H1 (cell line): ENCODE data around the gene ZSCAN22. TPM values are rescaled to one million over a fixed set of nuclear protein-coding genes. Genes with fewer than 3 reads are reported as not detected.

Source experiments
- ATF3 ChIP-seq: IDR thresholded peaks from 2 replicates; pipeline ENCODE4 v1.6.1; 2011; ENCODE audit warnings: low read depth, mild to moderate bottlenecking, low read length; ENCODE audit not compliant: insufficient read depth
- polyA plus RNA-seq, 7 experiments: library from polyadenylated mRNA; depleted of rRNA in 3 of 7; stranded (reverse) in 5 of 7; unstranded in 2 of 7; fragments of >200 nt in 5 of 7; fragments of 200-250 nt in 2 of 7; gene quantifications; 1 replicate in 5 of 7; 2 replicates in 1 of 7; 4 replicates in 1 of 7; pipeline versions ENCODE4 v1.2.1 to v1.2.3, GENCODE V29; 2011 to 2013; ENCODE audit warnings: missing spikeins in 2 of 7, mixed read lengths in 2 of 7
- total RNA-seq: library from RNA; stranded (reverse); fragmentation: NEBNext Ultra II Directional; extraction: Animal tissue kit (Norgen Biotek cat#: 25700); gene quantifications from 2 replicates; pipeline ENCODE4 v1.2.1, GENCODE V29; 2021

The ZSCAN22 gene
- total and polyA plus RNA-seq, 2 of the 8 experiments (the other 6 are each of a cell fraction or from before 2014, with no cell fraction given), result 3.2 to 3.3 TPM

DNA sequence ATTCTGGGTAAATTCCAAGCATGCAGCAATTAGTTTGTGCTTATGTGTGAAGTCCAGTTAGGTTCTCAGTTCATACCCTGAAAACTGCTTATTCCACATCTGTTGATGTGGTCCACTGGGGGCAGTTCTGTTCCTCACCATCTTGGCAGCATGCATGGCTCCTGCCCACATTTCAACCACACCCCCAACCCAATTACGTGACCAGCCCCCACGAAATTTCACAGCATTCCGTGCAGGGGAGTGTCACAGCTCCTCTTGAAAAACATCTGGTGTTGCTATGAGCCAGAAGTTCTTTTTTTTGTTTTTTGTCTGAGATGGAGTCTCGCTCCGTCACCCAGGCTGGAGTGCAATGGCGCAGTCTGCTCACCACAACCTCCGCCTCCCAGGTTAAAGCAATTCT lies 30.7 kb upstream of the ZSCAN22 start (continued):
- TF ChIP-seq ATF3, result no peak
- TF ChIP-seq, all 59 proteins: peak for 0
